OCI-LY7 (cell line): ENCODE measurements around the gene GPANK1.

Source experiments
- CTCF ChIP-seq: fragments of 200-600 bp; sonication (generic); conservative IDR thresholded peaks from 2 replicates; pipeline ENCODE4 v1.5.1; 2014; ENCODE audit warnings: mild to moderate bottlenecking, antibody characterized with exemption, low read length, moderate library complexity, mixed read lengths
- EZH2phosphoT487 ChIP-seq: fragments of 200-600 bp; sonication (generic); IDR thresholded peaks from 2 replicates; pipeline ENCODE4 v1.6.1; 2018; ENCODE audit warnings: low read depth, borderline replicate concordance, mild to moderate bottlenecking, mixed run types, antibody characterized with exemption, low read length, moderate library complexity, mixed read lengths

DNA sequence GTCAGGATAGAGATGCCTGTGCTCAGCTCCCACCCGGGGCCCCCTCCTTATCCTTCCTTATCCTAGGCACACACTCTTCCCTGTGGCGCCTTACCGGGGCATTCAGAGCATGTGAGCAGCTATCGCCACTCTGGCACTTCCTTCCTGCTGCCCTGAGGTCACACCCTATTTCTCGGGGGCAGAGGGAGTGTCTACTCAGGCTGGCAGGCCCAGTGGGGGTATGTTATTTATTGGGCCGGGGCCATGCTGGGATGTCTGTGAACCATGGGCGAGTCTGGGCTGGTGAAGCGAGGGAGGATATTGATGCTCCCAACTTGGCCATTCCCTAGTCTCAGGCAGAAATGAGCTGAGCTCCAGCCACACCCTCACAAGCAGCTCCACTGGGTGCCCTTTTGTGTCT, 46.4 kb upstream of the GPANK1 start:
- no peak for TF ChIP-seq CTCF
- no peak for TF ChIP-seq EZH2phosphoT487
